Upper lobe of left lung (tissue), 6 donors: ENCODE results near the gene MAGI2. TPM values are rescaled to one million over a fixed set of nuclear protein-coding genes. Genes with fewer than 3 reads are reported as not detected.

ENCODE experiments used
- ATAC-seq, 2 donors: fragments of 200-7000 bp; cut with Tn5 transposase; one replicate each; pipeline ENCODE4 v1.9.1; 2022; ENCODE audit warnings: mild to moderate bottlenecking in 2 of 2, moderate library complexity in 2 of 2; ENCODE audit not compliant: low FRiP score in 2 of 2
- DNase-seq, 2 donors: peaks; one replicate each; pipeline ENCODE4 v3.0.0-alpha.2; 2019 to 2020
- H3K27ac ChIP-seq, 4 donors: fragments of 200-600 bp; sonication (generic); one replicate each; pipeline ENCODE4 v1.5.1; 2016 to 2019
- H3K27me3 ChIP-seq, 4 donors: fragments of 200-600 bp; sonication (generic); one replicate each; pipeline ENCODE4 v1.5.1; 2017 to 2019
- H3K36me3 ChIP-seq, 4 donors: fragments of 200-600 bp; sonication (generic); one replicate each; pipeline ENCODE4 v1.5.1; 2016 to 2019
- H3K4me1 ChIP-seq, 4 donors: fragments of 200-600 bp; sonication (generic); one replicate each; pipeline ENCODE4 v1.5.1; 2018 to 2019
- H3K4me3 ChIP-seq, 4 donors: fragments of 200-600 bp; sonication (generic); one replicate each; pipeline ENCODE4 v1.5.1; 2017 to 2019; ENCODE audit warnings: mild to moderate bottlenecking in 2 of 4, moderate library complexity in 1 of 4
- H3K9me3 ChIP-seq, 4 donors: fragments of 200-600 bp; sonication (generic); one replicate each; pipeline ENCODE4 v1.5.1; 2018 to 2019
- EP300 ChIP-seq, 4 donors: sonication (generic); formaldehyde crosslinking; IDR thresholded peaks; one replicate each; pipeline ENCODE4 v1.5.1; 2017; ENCODE audit warnings: antibody characterized with exemption in 4 of 4, control low read depth in 2 of 4
- POLR2A ChIP-seq, 4 donors: fragments of 450-650 bp; IDR thresholded peaks; one replicate each; pipeline ENCODE4 v1.5.1; 2016 to 2017; ENCODE audit warnings: antibody characterized with exemption in 4 of 4, mild to moderate bottlenecking in 2 of 4
- POLR2AphosphoS5 ChIP-seq, 2 donors: sonication (generic); formaldehyde crosslinking; IDR thresholded peaks; one replicate each; pipeline ENCODE4 v1.5.1; 2017; ENCODE audit warnings: antibody characterized with exemption in 2 of 2
- WGBS, 2 donors: methylation state at CpG; one replicate each; pipeline ENCODE4 v1.1.5; 2017 to 2018; 5-methylcytosine and 5-hydroxymethylcytosine counted together
- total RNA-seq, 6 donors: library from RNA; depleted of rRNA in 4 of 6; stranded (reverse); fragments of >200 nt in 4 of 6; gene quantifications; one replicate each; pipeline versions ENCODE4 v1.1.0 to v1.2.1, GENCODE V29; 2016 to 2021
- TF ChIP-seq, protein P1 (sequence below), 6 experiments: fragments of 450-650 bp in 4 of 6; fragments of 200-600 bp in 2 of 6; sonication (generic) in 2 of 6; IDR thresholded peaks; one replicate each; pipeline ENCODE4 v1.5.1; 2016 to 2019; ENCODE audit warnings: antibody characterized with exemption in 6 of 6
- donor health status: DM: no; HTN: no; CAD: no; lungs with moderate emphysema.
- donor health status: DM: no; HTN: yes; CAD: no; lungs with severe emphysema.

Gene MAGI2
- total RNA-seq, 6 donors from 2014 or later: 7.9 to 84.9 (median 11.8) TPM

DNA sequence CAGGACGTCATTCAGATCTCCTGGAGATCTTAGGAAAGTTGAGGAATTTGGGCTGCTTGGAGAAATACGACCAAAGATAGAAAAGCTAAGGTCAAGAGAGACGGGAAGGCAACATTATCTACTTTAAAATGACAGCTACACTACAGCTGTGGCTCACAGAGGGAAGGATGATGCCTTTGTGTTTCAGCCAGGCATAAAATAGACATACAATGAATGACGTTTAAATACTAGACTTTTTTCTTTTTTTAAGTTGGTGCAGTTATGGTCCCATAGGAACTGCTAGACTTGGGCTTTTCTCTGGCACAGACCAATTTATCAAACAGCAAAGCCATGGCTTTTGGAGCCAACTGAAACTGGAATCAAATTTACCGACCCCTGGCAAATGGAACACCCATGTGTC, 164.8 kb downstream of the MAGI2 start:
- H3K4me1 ChIP-seq: no peaks in the 10 kb centered on the region
- no peaks in the 10 kb centered on the region for H3K36me3 ChIP-seq
- DNase-seq (no peak), ATAC-seq (no peak)
- no peak overlapping the region for H3K27ac ChIP-seq
- no peaks in the 10 kb centered on the region for H3K27me3 ChIP-seq
- H3K9me3 ChIP-seq: no peaks in the 10 kb centered on the region
- no peak for TF ChIP-seq POLR2AphosphoS5 (IDR thresholded peaks at IDR 0.05)
- TF ChIP-seq, protein P1, sequence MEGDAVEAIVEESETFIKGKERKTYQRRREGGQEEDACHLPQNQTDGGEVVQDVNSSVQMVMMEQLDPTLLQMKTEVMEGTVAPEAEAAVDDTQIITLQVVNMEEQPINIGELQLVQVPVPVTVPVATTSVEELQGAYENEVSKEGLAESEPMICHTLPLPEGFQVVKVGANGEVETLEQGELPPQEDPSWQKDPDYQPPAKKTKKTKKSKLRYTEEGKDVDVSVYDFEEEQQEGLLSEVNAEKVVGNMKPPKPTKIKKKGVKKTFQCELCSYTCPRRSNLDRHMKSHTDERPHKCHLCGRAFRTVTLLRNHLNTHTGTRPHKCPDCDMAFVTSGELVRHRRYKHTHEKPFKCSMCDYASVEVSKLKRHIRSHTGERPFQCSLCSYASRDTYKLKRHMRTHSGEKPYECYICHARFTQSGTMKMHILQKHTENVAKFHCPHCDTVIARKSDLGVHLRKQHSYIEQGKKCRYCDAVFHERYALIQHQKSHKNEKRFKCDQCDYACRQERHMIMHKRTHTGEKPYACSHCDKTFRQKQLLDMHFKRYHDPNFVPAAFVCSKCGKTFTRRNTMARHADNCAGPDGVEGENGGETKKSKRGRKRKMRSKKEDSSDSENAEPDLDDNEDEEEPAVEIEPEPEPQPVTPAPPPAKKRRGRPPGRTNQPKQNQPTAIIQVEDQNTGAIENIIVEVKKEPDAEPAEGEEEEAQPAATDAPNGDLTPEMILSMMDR (IDR thresholded peaks at IDR 0.05): no peak
- no peak for TF ChIP-seq EP300 (IDR thresholded peaks at IDR 0.05)
- no peak for TF ChIP-seq POLR2A (IDR thresholded peaks at IDR 0.05)
- H3K4me3 ChIP-seq: no peak overlapping the region
- 59 to 67% methylated on average over 5 of the region's 5 CpGs for WGBS, 2 donors

DNA sequence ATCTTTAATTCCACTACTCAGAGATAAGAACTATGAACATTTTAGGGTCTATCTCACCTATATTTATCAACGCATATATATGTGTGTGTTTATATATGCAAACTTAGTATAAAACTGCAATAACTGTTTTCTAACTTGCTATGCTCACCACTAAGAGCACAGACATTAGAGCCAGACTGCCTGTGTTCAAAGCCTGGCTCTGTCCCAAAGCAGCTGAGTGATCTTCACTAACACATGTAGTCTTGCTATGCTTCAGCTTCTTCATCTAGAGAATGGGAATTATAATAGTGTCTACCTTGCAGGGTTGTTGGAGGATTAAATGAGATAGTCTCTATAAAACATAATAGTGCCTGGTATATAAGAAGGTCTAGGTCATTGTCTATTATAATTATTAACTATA, 165.5 kb downstream of the MAGI2 start:
- no peaks in the 10 kb centered on the region for H3K36me3 ChIP-seq
- H3K4me1 ChIP-seq: no peaks in the 10 kb centered on the region
- H3K27ac ChIP-seq: no peak overlapping the region
- H3K4me3 ChIP-seq: no peak overlapping the region
- no peaks in the 10 kb centered on the region for H3K27me3 ChIP-seq
- WGBS, 2 donors: 80 to 82% methylated on average over 1 of the region's 1 CpG
- ATAC-seq (no peak), DNase-seq (no peak)
- H3K9me3 ChIP-seq: no peaks in the 10 kb centered on the region
- TF ChIP-seq POLR2AphosphoS5 (IDR thresholded peaks at IDR 0.05): no peak
- TF ChIP-seq EP300 (IDR thresholded peaks at IDR 0.05): no peak
- TF ChIP-seq POLR2A (IDR thresholded peaks at IDR 0.05): no peak
- TF ChIP-seq, protein P1 (IDR thresholded peaks at IDR 0.05): no peak

DNA sequence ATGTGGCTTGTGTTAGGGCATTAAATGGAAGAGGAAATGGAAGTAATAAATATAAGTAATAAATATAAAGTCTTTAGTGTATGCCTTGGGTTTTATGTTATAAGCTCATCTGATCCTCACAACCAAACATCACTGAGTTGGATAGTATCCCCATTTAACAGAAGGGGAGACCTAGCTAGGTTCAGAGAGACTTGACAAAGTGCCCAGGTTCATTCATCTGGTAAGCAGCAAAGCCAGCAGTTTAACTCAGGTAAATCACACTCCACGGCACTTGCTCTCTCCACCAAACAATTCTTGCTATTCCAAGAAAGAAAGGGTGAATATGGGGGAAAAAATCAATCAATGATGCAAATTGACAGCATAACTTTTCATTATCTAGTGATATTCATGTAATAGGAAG, 167.3 kb downstream of the MAGI2 start:
- H3K4me3 ChIP-seq: no peak overlapping the region
- H3K36me3 ChIP-seq: no peaks in the 10 kb centered on the region
- no peaks in the 10 kb centered on the region for H3K9me3 ChIP-seq
- 0% methylated on average over 1 of the region's 1 CpG for WGBS, 2 donors
- no peaks in the 10 kb centered on the region for H3K27me3 ChIP-seq
- DNase-seq (no peak), ATAC-seq (no peak)
- H3K4me1 ChIP-seq: peaks cover 0 to 7% (median 0%) of the 10 kb centered on the region in 4 donors
- TF ChIP-seq EP300 (IDR thresholded peaks at IDR 0.05): no peak
- TF ChIP-seq POLR2AphosphoS5 (IDR thresholded peaks at IDR 0.05): no peak
- no peak overlapping the region for H3K27ac ChIP-seq

DNA sequence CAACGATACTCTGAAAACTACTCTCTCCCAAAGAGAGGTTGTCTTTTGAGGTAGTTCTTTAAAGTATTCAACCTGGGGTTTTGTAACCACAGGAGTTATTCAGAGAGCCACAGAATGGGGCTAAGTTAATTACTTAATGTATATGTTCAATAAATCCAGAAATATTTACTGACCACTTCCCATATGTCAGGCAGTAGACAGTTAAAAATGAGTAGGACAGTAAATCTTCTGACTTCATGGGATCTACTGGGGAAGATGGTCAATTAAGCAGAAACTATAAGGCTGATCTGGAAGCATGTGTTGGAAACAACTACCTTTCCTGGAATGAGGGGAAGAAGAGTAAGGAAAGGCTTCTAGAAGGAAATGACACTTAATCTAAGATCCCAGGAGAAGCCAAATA, 167.7 kb downstream of the MAGI2 start:
- H3K4me1 ChIP-seq: peaks cover 0 to 7% (median 0%) of the 10 kb centered on the region in 4 donors
- no peaks in the 10 kb centered on the region for H3K9me3 ChIP-seq
- H3K27ac ChIP-seq: no peak overlapping the region
- H3K36me3 ChIP-seq: no peaks in the 10 kb centered on the region
- no peak overlapping the region for H3K4me3 ChIP-seq
- DNase-seq (no peak), ATAC-seq (no peak)
- WGBS, 2 donors: 83 to 89% methylated on average over 1 of the region's 1 CpG
- no peaks in the 10 kb centered on the region for H3K27me3 ChIP-seq
- TF ChIP-seq POLR2A (IDR thresholded peaks at IDR 0.05): no peak
- no peak for TF ChIP-seq EP300 (IDR thresholded peaks at IDR 0.05)
- no peak for TF ChIP-seq POLR2AphosphoS5 (IDR thresholded peaks at IDR 0.05)
- TF ChIP-seq, protein P1 (IDR thresholded peaks at IDR 0.05): no peak

DNA sequence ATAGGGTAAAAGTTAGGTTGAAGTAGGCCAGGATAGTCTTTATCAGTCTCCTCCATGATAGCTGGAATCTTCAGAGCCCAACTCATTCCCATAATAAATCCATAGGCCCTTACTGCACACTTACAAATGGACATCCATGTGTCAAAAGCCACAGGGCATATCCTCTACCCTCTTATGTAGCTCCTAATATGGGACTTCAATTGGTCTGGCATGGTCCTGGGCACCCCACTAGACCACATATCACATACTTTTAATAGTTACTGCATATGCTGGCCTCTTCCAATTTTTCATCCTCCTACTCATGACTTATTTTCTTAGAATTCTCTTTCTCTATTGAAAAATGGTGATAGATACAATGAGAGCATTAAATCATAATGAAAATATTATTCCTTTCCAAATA, 169.3 kb downstream of the MAGI2 start:
- no peaks in the 10 kb centered on the region for H3K9me3 ChIP-seq
- no peak overlapping the region for H3K4me3 ChIP-seq
- TF ChIP-seq, protein P1 (IDR thresholded peaks at IDR 0.05): no peak
- no peak for TF ChIP-seq POLR2A (IDR thresholded peaks at IDR 0.05)
- TF ChIP-seq POLR2AphosphoS5 (IDR thresholded peaks at IDR 0.05): no peak
- TF ChIP-seq EP300 (IDR thresholded peaks at IDR 0.05): no peak
- H3K27ac ChIP-seq: no peak overlapping the region
- H3K27me3 ChIP-seq: no peaks in the 10 kb centered on the region
- peaks cover 0 to 7% (median 0%) of the 10 kb centered on the region in 4 donors for H3K4me1 ChIP-seq
- ATAC-seq: no peak
- no peak for DNase-seq
- no peaks in the 10 kb centered on the region for H3K36me3 ChIP-seq
